Astrocyte (in vitro differentiated cells and primary cell): Measurements from ENCODE around the gene PRR35.

Experiments used
- EZH2 ChIP-seq: IDR thresholded peaks from 2 replicates; pipeline ENCODE4 v1.6.1; 2012; ENCODE audit warnings: mild to moderate bottlenecking, low read length, inconsistent platforms; ENCODE audit not compliant: insufficient read depth
- TF ChIP-seq, protein P1 (sequence below): IDR thresholded peaks from 2 replicates; pipeline ENCODE4 v1.5.1; 2011; ENCODE audit warnings: low read depth, mild to moderate bottlenecking, inconsistent platforms, low read length, moderate library complexity; ENCODE audit not compliant: insufficient read depth

DNA sequence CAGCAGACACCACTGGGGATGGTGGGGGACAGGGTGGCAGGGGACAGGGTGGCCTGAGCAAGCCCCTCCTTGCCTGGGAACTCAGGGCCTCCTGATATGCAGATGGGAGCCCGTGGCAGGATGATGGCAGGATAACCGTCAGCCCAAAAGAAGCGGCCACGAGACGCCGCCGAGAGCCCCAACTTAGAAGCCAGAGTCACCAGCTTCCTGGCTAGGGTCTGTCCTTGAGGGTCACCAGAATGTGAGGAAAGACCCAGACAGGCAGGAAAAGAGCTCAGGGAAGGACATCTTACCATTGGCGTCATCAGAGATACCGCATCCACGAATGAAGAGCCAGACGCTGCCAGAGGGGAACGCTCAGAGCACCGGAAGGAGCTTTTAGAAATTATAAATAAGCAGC is 49.1 kb downstream of the PRR35 start:
- TF ChIP-seq, protein P1, sequence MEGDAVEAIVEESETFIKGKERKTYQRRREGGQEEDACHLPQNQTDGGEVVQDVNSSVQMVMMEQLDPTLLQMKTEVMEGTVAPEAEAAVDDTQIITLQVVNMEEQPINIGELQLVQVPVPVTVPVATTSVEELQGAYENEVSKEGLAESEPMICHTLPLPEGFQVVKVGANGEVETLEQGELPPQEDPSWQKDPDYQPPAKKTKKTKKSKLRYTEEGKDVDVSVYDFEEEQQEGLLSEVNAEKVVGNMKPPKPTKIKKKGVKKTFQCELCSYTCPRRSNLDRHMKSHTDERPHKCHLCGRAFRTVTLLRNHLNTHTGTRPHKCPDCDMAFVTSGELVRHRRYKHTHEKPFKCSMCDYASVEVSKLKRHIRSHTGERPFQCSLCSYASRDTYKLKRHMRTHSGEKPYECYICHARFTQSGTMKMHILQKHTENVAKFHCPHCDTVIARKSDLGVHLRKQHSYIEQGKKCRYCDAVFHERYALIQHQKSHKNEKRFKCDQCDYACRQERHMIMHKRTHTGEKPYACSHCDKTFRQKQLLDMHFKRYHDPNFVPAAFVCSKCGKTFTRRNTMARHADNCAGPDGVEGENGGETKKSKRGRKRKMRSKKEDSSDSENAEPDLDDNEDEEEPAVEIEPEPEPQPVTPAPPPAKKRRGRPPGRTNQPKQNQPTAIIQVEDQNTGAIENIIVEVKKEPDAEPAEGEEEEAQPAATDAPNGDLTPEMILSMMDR: no peak
- TF ChIP-seq EZH2: no peak
